HTR-8/SVneo (cell line): ENCODE data around the gene PMPCA.

Experiments
- DNase-seq: peaks from one replicate; pipeline ENCODE4 v3.0.0; 2011; ENCODE audit warnings: low spot score, mixed read lengths; ENCODE audit not compliant: insufficient read length
- FAIRE-seq: peaks from 2 replicates; lab custom pipeline; 2011; peaks lifted over from hg19 to GRCh38; lab: Jason Lieb, UNC

Gene PMPCA

GRCh38 chr9:136447173-136447778, 36.8 kb downstream of the PMPCA start:
- no peak for DNase-seq
- no peak for FAIRE-seq

- FAIRE-seq (no peak), DNase-seq (no peak)
Observed at GRCh38 chr9:136448655-136449054, 38.2 kb downstream of the PMPCA start.

GRCh38 chr9:136451221-136451877, 40.9 kb downstream of the PMPCA start:
- FAIRE-seq, result no peak

GRCh38 chr9:136453326-136453725, 42.9 kb downstream of the PMPCA start:
- no peak for DNase-seq
- no peak for FAIRE-seq

More at GRCh38 chr9:136451221-136451877, 40.9 kb downstream of the PMPCA start:
- DNase-seq, result no peak

- DNase-seq (no peak), FAIRE-seq (no peak)
Observed at GRCh38 chr9:136454026-136454796, 43.8 kb downstream of the PMPCA start.

- FAIRE-seq, result no peak
Observed at GRCh38 chr9:136455043-136456002, 44.9 kb downstream of the PMPCA start.

GRCh38 chr9:136456258-136456657, 45.8 kb downstream of the PMPCA start:
- no peak for FAIRE-seq

More at GRCh38 chr9:136455043-136456002, 44.9 kb downstream of the PMPCA start:
- DNase-seq, result no peak

GRCh38 chr9:136457326-136457725, 46.9 kb downstream of the PMPCA start:
- DNase-seq (no peak), FAIRE-seq (no peak)

More at GRCh38 chr9:136456258-136456657, 45.8 kb downstream of the PMPCA start:
- DNase-seq, result no peak

- FAIRE-seq (no peak), DNase-seq (no peak)
Observed at GRCh38 chr9:136459425-136459824, 49.0 kb downstream of the PMPCA start.

- DNase-seq, result no peak
- no peak for FAIRE-seq
Observed at GRCh38 chr9:136460772-136461325, 50.4 kb downstream of the PMPCA start.

- DNase-seq, result no peak
Observed at GRCh38 chr9:136462664-136463063, 52.2 kb downstream of the PMPCA start.

GRCh38 chr9:136463578-136463977, 53.1 kb downstream of the PMPCA start:
- DNase-seq, result no peak
- no peak for FAIRE-seq

More at GRCh38 chr9:136462664-136463063, 52.2 kb downstream of the PMPCA start:
- no peak for FAIRE-seq

GRCh38 chr9:136464241-136464640, 53.8 kb downstream of the PMPCA start:
- no peak for FAIRE-seq

GRCh38 chr9:136465500-136466154, 55.2 kb downstream of the PMPCA start:
- DNase-seq (no peak), FAIRE-seq (no peak)

More at GRCh38 chr9:136464241-136464640, 53.8 kb downstream of the PMPCA start:
- DNase-seq, result no peak

GRCh38 chr9:136466155-136466541, 55.7 kb downstream of the PMPCA start:
- DNase-seq (no peak), FAIRE-seq (no peak)

- DNase-seq, result no peak
- no peak for FAIRE-seq
Observed at GRCh38 chr9:136467766-136468165, 57.3 kb downstream of the PMPCA start.

- DNase-seq (no peak), FAIRE-seq (no peak)
Observed at GRCh38 chr9:136470356-136470755, 59.9 kb downstream of the PMPCA start.

GRCh38 chr9:136470792-136471469, 60.5 kb downstream of the PMPCA start:
- no peak for DNase-seq
- no peak for FAIRE-seq
